ENCODE measurements around the gene U2AF2. TPM values are rescaled to one million over a fixed set of nuclear protein-coding genes. Genes with fewer than 3 reads are reported as not detected.

U2AF2 gene
- total and polyA plus RNA-seq, 2 experiments from 2014 or later: 73.1 to 233 TPM

DNA sequence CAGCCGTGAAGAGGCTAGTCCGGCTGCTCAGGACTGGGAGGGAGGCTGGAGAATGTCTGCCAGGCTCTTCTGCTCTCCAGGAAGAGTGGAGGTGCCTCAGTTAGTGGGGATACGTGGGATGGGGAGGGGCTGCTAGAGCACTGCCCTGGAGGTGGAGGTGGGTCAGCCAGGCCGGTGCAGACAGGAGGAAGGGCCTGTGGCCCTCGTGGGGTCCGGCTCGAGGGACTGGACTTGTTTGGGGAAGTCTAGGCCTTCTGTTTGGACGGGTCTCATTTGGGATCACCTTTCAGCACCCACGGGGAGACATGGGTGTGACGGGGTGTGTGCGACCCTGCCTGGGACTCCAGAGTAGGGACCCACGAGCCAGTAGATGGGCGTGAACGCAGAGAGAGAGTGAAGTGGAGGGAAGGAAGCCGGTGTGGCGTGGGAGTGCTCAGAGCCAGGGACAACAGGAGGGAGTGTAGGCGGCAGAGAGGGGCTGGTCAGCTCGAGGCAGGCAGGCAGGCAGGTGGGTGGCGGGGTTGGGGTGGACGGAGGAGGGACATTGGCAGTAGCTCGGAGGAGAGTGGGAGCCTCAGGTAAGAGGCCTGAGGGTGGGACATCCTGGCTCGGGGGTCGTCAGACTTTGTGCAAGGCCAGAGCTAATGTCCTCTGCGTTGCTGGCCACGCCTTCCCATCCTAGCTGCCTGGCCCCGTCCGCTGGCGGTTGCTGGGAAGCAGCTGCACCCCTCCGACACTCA, 31.6 kb downstream of the U2AF2 start (continued):
- TF ChIP-seq, protein P1, sequence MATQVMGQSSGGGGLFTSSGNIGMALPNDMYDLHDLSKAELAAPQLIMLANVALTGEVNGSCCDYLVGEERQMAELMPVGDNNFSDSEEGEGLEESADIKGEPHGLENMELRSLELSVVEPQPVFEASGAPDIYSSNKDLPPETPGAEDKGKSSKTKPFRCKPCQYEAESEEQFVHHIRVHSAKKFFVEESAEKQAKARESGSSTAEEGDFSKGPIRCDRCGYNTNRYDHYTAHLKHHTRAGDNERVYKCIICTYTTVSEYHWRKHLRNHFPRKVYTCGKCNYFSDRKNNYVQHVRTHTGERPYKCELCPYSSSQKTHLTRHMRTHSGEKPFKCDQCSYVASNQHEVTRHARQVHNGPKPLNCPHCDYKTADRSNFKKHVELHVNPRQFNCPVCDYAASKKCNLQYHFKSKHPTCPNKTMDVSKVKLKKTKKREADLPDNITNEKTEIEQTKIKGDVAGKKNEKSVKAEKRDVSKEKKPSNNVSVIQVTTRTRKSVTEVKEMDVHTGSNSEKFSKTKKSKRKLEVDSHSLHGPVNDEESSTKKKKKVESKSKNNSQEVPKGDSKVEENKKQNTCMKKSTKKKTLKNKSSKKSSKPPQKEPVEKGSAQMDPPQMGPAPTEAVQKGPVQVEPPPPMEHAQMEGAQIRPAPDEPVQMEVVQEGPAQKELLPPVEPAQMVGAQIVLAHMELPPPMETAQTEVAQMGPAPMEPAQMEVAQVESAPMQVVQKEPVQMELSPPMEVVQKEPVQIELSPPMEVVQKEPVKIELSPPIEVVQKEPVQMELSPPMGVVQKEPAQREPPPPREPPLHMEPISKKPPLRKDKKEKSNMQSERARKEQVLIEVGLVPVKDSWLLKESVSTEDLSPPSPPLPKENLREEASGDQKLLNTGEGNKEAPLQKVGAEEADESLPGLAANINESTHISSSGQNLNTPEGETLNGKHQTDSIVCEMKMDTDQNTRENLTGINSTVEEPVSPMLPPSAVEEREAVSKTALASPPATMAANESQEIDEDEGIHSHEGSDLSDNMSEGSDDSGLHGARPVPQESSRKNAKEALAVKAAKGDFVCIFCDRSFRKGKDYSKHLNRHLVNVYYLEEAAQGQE (IDR thresholded peaks at IDR 0.05; ENCODE audit: unreplicated experiment): no peak

DNA sequence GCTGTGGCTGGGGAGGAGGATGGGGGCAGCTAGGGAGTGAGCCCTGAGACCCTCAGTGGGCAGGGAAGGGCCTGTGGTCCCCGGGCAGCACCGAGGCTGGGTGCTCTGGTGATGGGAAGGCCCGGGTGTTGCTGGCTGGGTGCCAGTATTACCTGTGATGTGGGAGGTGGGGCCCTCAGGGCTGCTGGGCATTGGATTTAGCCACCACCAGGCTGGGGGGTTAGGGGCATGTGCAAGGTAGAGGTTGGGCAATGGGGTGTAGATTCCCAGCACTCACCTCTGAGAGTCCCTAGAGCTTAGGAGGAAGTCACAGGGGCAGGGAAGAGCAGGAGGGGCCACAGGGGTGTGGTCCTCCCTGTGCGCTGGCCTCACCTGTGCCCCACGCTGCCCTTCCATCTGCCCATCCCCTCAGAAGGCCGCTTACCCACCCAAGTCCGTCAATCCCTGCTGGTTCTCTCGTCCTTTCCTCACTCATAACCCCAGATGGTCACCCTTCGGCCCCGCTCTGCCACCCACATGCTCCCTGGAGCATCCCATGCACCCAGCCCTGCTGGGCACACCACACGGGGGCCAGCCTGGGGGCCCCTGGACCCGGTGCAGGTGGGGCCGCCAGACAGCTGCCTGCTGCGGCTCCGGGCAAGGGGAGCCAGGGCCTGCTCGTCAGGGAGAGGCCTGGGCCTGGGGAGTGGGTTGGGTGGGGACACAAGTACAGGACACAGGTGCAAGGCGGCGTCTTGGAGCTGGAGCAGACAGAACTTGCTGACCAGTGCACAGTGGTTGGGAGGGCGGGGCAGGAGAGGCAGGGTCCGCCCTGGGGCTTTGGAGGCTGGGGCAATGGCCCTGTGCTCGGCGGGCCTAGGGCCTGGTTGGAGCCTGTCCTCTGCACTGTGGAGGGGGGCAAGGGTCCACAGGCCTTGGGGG, 32.7 kb downstream of the U2AF2 start:
- no peaks in the 10 kb centered on the region; the same call in 1 of the 2 replicates for H4K20me1 ChIP-seq (replicated peaks; ENCODE audit: insufficient read depth)
- no peaks in the 10 kb centered on the region for H3K9me2 ChIP-seq (ENCODE audit: insufficient read depth)
- H3K4me2 ChIP-seq: no peak overlapping the region
- no peaks in the 10 kb centered on the region for H3F3A ChIP-seq (replicated peaks; ENCODE audit: low read depth)
- no peak overlapping the region for H3K4me3 ChIP-seq
- no peak overlapping the region for H3K27ac ChIP-seq (ENCODE audit: low read depth)
- peaks cover 25% of the 10 kb centered on the region for H3K36me3 Mint-ChIP-seq (ENCODE audit: low read depth)
- ATAC-seq (no peak), DNase-seq (ENCODE audit: low spot score) (no peak)
- 0 out of 2 replicates have a peak, but pooled peaks cover 4% of the 10 kb centered on the region for H3K36me3 ChIP-seq (ENCODE audit: insufficient read depth)
- H2AFZ ChIP-seq: no peak overlapping the region
- no peaks in the 10 kb centered on the region for H3K4me1 ChIP-seq (ENCODE audit: insufficient read depth)
- H3K27ac Mint-ChIP-seq: no peak overlapping the region
- peaks cover 20% of the 10 kb centered on the region for H3K79me2 ChIP-seq (replicated peaks; ENCODE audit: insufficient read depth)
- H3K27me3 ChIP-seq (ENCODE audit: insufficient read depth): no peaks in the 10 kb centered on the region
- H3K4me3 Mint-ChIP-seq: no peak overlapping the region
- peaks cover 5% of the 10 kb centered on the region for H3K27me3 Mint-ChIP-seq (ENCODE audit: insufficient read depth, low read depth, poor library complexity)
- H3K9me3 Mint-ChIP-seq: no peaks in the 10 kb centered on the region
- no peaks in the 10 kb centered on the region for H3K4me1 Mint-ChIP-seq
- TF ChIP-seq, protein P1 (IDR thresholded peaks at IDR 0.05; ENCODE audit: unreplicated experiment): no peak
- TF ChIP-seq EZH2 (IDR thresholded peaks at IDR 0.05; ENCODE audit: low read depth, unreplicated experiment): no peak
- TF ChIP-seq, protein P2, sequence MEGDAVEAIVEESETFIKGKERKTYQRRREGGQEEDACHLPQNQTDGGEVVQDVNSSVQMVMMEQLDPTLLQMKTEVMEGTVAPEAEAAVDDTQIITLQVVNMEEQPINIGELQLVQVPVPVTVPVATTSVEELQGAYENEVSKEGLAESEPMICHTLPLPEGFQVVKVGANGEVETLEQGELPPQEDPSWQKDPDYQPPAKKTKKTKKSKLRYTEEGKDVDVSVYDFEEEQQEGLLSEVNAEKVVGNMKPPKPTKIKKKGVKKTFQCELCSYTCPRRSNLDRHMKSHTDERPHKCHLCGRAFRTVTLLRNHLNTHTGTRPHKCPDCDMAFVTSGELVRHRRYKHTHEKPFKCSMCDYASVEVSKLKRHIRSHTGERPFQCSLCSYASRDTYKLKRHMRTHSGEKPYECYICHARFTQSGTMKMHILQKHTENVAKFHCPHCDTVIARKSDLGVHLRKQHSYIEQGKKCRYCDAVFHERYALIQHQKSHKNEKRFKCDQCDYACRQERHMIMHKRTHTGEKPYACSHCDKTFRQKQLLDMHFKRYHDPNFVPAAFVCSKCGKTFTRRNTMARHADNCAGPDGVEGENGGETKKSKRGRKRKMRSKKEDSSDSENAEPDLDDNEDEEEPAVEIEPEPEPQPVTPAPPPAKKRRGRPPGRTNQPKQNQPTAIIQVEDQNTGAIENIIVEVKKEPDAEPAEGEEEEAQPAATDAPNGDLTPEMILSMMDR (conservative IDR thresholded peaks at IDR 0.05; ENCODE audit: low read depth in 2 of 2): no peak
- no peak for TF ChIP-seq ZNF114 (CRISPR knock-in tag; IDR thresholded peaks at IDR 0.05)
- TF ChIP-seq, protein P3, sequence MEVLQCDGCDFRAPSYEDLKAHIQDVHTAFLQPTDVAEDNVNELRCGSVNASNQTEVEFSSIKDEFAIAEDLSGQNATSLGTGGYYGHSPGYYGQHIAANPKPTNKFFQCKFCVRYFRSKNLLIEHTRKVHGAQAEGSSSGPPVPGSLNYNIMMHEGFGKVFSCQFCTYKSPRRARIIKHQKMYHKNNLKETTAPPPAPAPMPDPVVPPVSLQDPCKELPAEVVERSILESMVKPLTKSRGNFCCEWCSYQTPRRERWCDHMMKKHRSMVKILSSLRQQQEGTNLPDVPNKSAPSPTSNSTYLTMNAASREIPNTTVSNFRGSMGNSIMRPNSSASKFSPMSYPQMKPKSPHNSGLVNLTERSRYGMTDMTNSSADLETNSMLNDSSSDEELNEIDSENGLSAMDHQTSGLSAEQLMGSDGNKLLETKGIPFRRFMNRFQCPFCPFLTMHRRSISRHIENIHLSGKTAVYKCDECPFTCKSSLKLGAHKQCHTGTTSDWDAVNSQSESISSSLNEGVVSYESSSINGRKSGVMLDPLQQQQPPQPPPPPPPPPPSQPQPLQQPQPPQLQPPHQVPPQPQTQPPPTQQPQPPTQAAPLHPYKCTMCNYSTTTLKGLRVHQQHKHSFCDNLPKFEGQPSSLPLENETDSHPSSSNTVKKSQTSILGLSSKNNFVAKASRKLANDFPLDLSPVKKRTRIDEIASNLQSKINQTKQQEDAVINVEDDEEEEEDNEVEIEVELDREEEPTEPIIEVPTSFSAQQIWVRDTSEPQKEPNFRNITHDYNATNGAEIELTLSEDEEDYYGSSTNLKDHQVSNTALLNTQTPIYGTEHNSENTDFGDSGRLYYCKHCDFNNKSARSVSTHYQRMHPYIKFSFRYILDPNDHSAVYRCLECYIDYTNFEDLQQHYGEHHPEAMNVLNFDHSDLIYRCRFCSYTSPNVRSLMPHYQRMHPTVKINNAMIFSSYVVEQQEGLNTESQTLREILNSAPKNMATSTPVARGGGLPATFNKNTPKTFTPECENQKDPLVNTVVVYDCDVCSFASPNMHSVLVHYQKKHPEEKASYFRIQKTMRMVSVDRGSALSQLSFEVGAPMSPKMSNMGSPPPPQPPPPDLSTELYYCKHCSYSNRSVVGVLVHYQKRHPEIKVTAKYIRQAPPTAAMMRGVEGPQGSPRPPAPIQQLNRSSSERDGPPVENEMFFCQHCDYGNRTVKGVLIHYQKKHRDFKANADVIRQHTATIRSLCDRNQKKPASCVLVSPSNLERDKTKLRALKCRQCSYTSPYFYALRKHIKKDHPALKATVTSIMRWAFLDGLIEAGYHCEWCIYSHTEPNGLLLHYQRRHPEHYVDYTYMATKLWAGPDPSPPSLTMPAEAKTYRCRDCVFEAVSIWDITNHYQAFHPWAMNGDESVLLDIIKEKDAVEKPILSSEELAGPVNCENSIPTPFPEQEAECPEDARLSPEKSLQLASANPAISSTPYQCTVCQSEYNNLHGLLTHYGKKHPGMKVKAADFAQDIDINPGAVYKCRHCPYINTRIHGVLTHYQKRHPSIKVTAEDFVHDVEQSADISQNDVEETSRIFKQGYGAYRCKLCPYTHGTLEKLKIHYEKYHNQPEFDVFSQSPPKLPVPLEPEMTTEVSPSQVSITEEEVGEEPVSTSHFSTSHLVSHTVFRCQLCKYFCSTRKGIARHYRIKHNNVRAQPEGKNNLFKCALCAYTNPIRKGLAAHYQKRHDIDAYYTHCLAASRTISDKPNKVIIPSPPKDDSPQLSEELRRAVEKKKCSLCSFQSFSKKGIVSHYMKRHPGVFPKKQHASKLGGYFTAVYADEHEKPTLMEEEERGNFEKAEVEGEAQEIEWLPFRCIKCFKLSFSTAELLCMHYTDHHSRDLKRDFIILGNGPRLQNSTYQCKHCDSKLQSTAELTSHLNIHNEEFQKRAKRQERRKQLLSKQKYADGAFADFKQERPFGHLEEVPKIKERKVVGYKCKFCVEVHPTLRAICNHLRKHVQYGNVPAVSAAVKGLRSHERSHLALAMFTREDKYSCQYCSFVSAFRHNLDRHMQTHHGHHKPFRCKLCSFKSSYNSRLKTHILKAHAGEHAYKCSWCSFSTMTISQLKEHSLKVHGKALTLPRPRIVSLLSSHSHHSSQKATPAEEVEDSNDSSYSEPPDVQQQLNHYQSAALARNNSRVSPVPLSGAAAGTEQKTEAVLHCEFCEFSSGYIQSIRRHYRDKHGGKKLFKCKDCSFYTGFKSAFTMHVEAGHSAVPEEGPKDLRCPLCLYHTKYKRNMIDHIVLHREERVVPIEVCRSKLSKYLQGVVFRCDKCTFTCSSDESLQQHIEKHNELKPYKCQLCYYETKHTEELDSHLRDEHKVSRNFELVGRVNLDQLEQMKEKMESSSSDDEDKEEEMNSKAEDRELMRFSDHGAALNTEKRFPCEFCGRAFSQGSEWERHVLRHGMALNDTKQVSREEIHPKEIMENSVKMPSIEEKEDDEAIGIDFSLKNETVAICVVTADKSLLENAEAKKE (CRISPR knock-in tag; IDR thresholded peaks at IDR 0.05): no peak

Data from GM23338 (cell line).